GM19397 (cell line): ENCODE measurements around the gene IL24.

Experiments
- ATAC-seq: cut with Tn5 transposase; IDR thresholded peaks from one replicate; pipeline ENCODE4 v1.9.1; 2021; ENCODE audit warnings: mild to moderate bottlenecking, moderate library complexity; ENCODE audit not compliant: unreplicated experiment

IL24 gene

DNA sequence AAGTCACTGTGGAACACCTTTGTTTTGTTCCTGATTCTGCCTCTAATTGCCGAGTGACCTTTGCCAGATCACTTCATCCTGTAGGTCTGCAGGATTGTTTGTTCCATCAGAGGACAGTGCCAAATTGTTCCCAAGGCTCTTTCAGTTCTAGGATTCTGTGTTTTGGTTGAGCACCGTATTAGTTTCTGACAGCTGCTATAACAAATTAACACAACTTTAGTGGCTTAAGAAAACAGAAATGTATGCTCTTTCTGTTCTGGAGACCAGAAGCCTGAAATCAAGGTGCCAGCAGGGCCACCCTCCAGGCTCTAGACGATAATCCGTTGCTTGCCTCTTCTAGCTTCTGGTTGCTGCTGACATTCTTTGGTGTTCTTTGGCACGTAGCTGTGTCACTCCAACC, 52.4 kb downstream of the IL24 start:
- no peak for ATAC-seq

DNA sequence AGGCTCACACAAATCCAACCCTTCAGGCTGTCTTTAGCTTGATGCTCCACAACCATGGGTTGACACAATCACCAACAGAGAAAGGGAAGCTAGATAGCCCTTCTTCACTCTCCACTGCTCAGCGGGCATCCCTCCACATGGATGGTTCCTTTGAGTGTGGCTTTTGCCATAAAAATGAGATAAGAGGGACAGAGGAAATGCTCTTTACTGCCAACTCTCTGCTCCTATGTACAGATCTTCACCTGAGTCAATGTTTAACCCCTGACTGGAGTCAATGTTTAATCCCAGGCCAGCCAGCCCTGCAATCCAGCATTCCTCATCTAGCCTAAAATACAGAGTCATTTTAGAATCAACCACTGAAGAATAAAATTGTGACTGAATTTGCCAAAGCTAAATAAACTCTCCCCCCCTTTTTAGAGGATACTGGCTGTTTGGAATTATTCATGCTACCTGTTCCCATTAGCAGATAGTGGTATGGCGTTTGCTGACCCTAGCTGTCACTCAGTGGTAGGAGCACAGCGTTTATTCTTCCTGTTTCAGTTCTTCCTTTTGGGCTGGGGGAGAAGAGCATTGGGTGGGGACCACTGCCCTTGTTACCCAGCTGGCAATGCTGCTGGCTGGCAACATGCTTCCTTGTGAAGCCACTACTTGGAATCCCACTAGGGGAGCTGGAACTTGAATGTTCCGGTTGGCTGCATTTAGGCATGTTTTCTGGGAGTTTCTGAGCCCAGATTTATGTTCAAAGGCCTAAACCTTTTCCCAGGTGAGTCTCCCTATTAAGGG, 54.3 kb downstream of the IL24 start:
- peak; percentile 51 for ATAC-seq

DNA sequence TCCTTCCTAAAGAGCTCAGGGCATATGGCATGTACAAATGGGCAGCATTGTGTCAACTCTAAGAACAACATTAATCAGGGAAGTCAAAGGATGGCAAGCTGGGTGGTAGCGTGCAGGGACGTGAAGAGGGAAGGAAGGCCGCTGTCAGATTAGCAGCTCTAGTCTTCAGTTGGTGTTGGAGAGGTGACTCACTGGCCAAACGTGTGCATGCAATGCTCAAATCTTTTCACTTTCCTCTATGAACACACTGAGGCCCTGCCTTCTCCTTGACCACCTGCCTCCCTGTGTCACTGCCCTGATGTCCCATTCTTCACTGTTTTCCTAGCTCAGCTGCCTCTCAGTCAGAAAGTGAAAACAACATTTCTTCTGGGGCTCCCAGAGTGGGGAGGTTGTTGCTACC, 54.9 kb downstream of the IL24 start:
- ATAC-seq, result no peak

DNA sequence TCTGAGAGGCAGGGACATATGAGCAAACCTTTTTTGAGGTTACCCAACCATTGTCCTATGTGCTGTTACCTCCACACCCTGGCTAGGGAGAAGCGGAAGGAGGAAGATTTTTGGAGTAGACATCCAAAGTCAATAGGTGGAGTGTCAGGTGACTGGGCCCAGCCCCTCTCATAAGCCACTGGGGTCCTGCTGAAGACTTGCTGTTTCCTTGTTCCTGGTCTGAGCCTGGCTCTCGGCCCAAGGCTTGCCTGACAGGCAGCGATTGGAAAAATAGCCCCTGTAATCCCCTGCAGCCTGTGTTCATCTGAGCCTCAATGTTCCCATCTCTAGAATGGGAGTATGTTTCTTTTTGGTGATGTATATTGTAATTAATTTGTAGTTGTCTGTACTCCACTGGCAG, 55.9 kb downstream of the IL24 start:
- no peak for ATAC-seq

DNA sequence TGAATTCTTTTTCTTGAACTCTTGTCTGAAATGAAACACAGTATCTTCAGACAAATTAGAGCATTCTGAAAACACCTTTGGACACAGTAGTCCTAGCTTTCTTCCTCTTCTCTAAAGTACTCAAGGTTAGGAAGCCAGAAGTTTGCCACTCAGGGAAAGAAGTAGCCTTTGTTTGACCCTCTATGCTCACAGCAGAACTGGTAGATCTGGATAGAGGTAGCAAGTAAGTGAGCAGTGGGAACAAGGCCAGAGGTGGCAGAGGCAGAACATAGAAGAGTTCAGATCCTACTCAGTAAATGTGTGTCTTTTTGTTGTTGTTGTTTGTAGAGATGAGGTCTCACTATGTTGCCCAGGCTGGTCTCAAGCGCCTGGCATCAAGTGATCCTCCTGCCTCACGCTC, 56.4 kb downstream of the IL24 start:
- no peak for ATAC-seq
